Keratinocyte (primary cell): Measurements from ENCODE around the gene SERPINA1. TPM values are rescaled to one million over a fixed set of nuclear protein-coding genes. Genes with fewer than 3 reads are reported as not detected.

ENCODE experiments used
- DNase-seq: peaks from one replicate; pipeline ENCODE4 v3.0.0-alpha.2; 2011; ENCODE audit warnings: low read depth, missing footprints, low spot score
- FAIRE-seq: peaks from 2 replicates; lab custom pipeline; 2011; peaks lifted over from hg19 to GRCh38; lab: Jason Lieb, UNC
- H2AFZ ChIP-seq: 2 replicates; pipeline ENCODE4 v1.6.0; 2012; ENCODE audit warnings: low read length, control low read depth, inconsistent platforms; ENCODE audit not compliant: control insufficient read depth
- H3K27ac ChIP-seq: 2 replicates; pipeline ENCODE4 v1.5.1; 2011; ENCODE audit warnings: low read length; ENCODE audit not compliant: control insufficient read depth, insufficient read depth
- H3K27me3 ChIP-seq: 3 replicates; pipeline ENCODE4 v1.6.0; 2011; ENCODE audit warnings: low read length; ENCODE audit not compliant: control insufficient read depth, insufficient read depth; ENCODE audit errors: extremely low read depth
- H3K36me3 ChIP-seq, 2 experiments: 2 replicates in 1 of 2; 3 replicates in 1 of 2; pipeline ENCODE4 v1.5.1; 2011; ENCODE audit warnings: low read length in 2 of 2, mild to moderate bottlenecking in 1 of 2; ENCODE audit not compliant: control insufficient read depth in 2 of 2, insufficient read depth in 2 of 2; ENCODE audit errors: extremely low read depth in 1 of 2
- H3K4me1 ChIP-seq: 3 replicates; pipeline ENCODE4 v1.5.1; 2011; ENCODE audit warnings: low read length; ENCODE audit not compliant: control insufficient read depth, insufficient read depth; ENCODE audit errors: extremely low read depth
- H3K4me2 ChIP-seq: 3 replicates; pipeline ENCODE4 v1.6.0; 2011; ENCODE audit warnings: low read depth, low read length; ENCODE audit not compliant: control insufficient read depth, insufficient read depth; ENCODE audit errors: extremely low read depth
- H3K4me3 ChIP-seq, 3 experiments: fragments of 200-600 bp in 1 of 3; sonication (generic) in 1 of 3; 2 replicates in 2 of 3; 3 replicates in 1 of 3; pipeline ENCODE4 v1.5.1; 2011 to 2016; ENCODE audit warnings: low read length in 3 of 3, mild to moderate bottlenecking in 3 of 3, control low read depth in 2 of 3, inconsistent platforms in 1 of 3, low read depth in 1 of 3, mixed read lengths in 1 of 3, mixed run types in 1 of 3, moderate library complexity in 1 of 3; ENCODE audit not compliant: control insufficient read depth in 2 of 3, insufficient read depth in 2 of 3; ENCODE audit errors: extremely low read depth in 1 of 3
- H3K79me2 ChIP-seq: 2 replicates; pipeline ENCODE4 v1.6.0; 2012; ENCODE audit warnings: low read length; ENCODE audit not compliant: control insufficient read depth, insufficient read depth
- H3K9ac ChIP-seq: 3 replicates; pipeline ENCODE4 v1.6.0; 2011; ENCODE audit warnings: low read length; ENCODE audit not compliant: control insufficient read depth, insufficient read depth; ENCODE audit errors: extremely low read depth
- H3K9me1 ChIP-seq: 3 replicates; pipeline ENCODE4 v1.6.0; 2011; ENCODE audit warnings: low read length; ENCODE audit not compliant: control insufficient read depth, insufficient read depth; ENCODE audit errors: extremely low read depth
- H3K9me3 ChIP-seq: 2 replicates; pipeline ENCODE4 v1.5.1; 2012; ENCODE audit warnings: low read depth, low read length; ENCODE audit not compliant: control insufficient read depth
- H4K20me1 ChIP-seq: 3 replicates; pipeline ENCODE4 v1.6.0; 2011; ENCODE audit warnings: low read length; ENCODE audit not compliant: control insufficient read depth, insufficient read depth; ENCODE audit errors: extremely low read depth
- CTCF ChIP-seq, 3 experiments: IDR thresholded peaks in 1 of 3; conservative IDR thresholded peaks in 1 of 3; optimal IDR thresholded peaks in 1 of 3; 2 replicates in 2 of 3; 3 replicates in 1 of 3; pipeline versions ENCODE3 to v1.5.1; 2011; ENCODE audit warnings: low read length in 3 of 3, mild to moderate bottlenecking in 3 of 3, moderate library complexity in 2 of 3, control low read depth in 1 of 3, inconsistent platforms in 1 of 3; ENCODE audit not compliant: insufficient read depth in 2 of 3; ENCODE audit errors: extremely low read depth in 1 of 3
- EZH2 ChIP-seq: IDR thresholded peaks from one replicate; pipeline ENCODE4 v1.6.1; 2012; ENCODE audit warnings: inconsistent platforms, mild to moderate bottlenecking, low read length, moderate library complexity
- dilution Hi-C: fragments of 300-500 bp; cut with MboI; formaldehyde crosslinking; loops from one replicate; pipeline ENCODE4 v1.7.0; 2020; ENCODE audit warnings: low sequenced_read_pairs; ENCODE audit not compliant: extremely low pct_ligation_motif_present
- polyA plus RNA-seq, 5 experiments: library from polyadenylated mRNA; depleted of rRNA in 3 of 5; stranded (reverse) in 3 of 5; stranded (forward) in 1 of 5; unstranded in 1 of 5; fragments of >200 nt; gene quantifications; 1 replicate in 1 of 5; 2 replicates in 3 of 5; 3 replicates in 1 of 5; pipeline versions ENCODE4 v1.2.1 to v1.2.3, GENCODE V29; 2011 to 2012; ENCODE audit warnings: missing spikeins in 2 of 5, low read depth in 1 of 5, low replicate concordance in 1 of 5

Gene SERPINA1
- polyA plus RNA-seq, 1 donor (not counting 4 experiments of a cell fraction or from before 2014, with no cell fraction given) = 0.71 TPM

GRCh38 chr14:94368956-94369355 is 19.4 kb downstream of the SERPINA1 start:
- Histone ChIP-seq H3K4me1 (peaks cover 7% of the 10 kb centered on the region), H2AFZ (no peak overlapping the region)
- dilution Hi-C loops = no loop called here

DNA sequence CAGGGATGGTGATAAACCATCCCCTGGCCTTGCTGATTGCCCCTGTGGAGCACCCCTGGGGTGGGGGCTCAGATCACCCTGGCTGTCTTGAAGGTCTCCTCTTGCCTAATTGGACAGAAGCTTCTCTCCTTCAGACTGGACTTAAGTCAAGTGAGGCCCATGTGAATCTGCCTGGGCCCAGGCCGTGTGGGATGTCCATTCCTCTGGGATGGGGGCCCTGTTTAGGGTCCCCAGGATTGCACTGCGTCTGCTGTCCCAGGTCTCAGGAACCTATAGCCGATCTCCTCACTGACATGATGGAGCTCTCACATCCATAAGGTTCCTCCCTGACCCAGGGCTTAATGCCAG is 20.2 kb downstream of the SERPINA1 start:
- H3K36me3 ChIP-seq = no peaks in the 10 kb centered on the region
- no peaks in the 10 kb centered on the region for H3K27me3 ChIP-seq
- DNase-seq = no peak
- H3K27ac ChIP-seq = no peak overlapping the region
- H3K79me2 ChIP-seq = no peaks in the 10 kb centered on the region
- no peaks in the 10 kb centered on the region for H4K20me1 ChIP-seq
- H3K9me3 ChIP-seq = no peaks in the 10 kb centered on the region
- no peak overlapping the region for H2AFZ ChIP-seq
- peaks cover under 1% of the 10 kb centered on the region for H3K4me1 ChIP-seq
- TF ChIP-seq EZH2 (no peak), CTCF (optimal IDR thresholded peaks at IDR 0.05 in 1 of 3, IDR thresholded peaks at IDR 0.05 in 1 of 3, conservative IDR thresholded peaks at IDR 0.05 in 1 of 3; ENCODE audit: extremely low read depth in 1 of 3, insufficient read depth in 2 of 3, low read length in 3 of 3) (no peak)
- H3K9me1 ChIP-seq = no peaks in the 10 kb centered on the region
- no peak overlapping the region for H3K4me2 ChIP-seq
- FAIRE-seq = no peak
- no peak overlapping the region for H3K9ac ChIP-seq
- dilution Hi-C loops = no loop called here
- no peak overlapping the region for H3K4me3 ChIP-seq

More at GRCh38 chr14:94368956-94369355, 19.4 kb downstream of the SERPINA1 start:
- Histone ChIP-seq H3K4me2 (no peak overlapping the region), H3K9me1 (no peaks in the 10 kb centered on the region), H4K20me1 (no peaks in the 10 kb centered on the region), H3K9ac (no peak overlapping the region), H3K79me2 (no peaks in the 10 kb centered on the region), H3K9me3 (no peaks in the 10 kb centered on the region), H3K27me3 (no peaks in the 10 kb centered on the region), H3K4me3 (no peak overlapping the region), H3K27ac (no peak overlapping the region), H3K36me3 (no peaks in the 10 kb centered on the region)
- TF ChIP-seq EZH2 = no peak
- no peak for TF ChIP-seq CTCF (optimal IDR thresholded peaks at IDR 0.05 in 1 of 3, IDR thresholded peaks at IDR 0.05 in 1 of 3, conservative IDR thresholded peaks at IDR 0.05 in 1 of 3; ENCODE audit: extremely low read depth in 1 of 3, insufficient read depth in 2 of 3, low read length in 3 of 3)
- DNase-seq (no peak), FAIRE-seq (no peak)
